Measurements from ENCODE around the gene CACNG5.

CACNG5 gene

DNA sequence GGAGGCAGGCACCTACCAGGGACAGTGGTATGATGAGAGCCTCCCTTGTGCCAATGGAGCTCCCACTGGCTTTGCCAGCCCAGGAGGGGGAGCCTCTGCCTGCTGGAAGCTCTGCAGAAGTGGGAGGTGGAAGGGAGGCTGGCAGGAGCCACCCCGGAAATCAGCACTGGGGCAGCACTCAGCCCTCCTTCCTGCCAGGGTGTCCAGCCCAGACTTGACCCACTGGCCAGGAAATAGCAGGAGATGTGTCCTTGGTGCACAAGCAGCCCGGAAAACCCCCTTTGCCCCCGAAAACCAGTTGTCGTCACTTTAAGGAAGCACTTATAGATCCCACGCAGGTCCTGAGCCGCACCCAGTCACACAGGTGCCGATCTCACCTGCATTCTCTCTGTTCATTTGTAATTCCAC lies 80.3 kb downstream of the CACNG5 start:
- TF ChIP-seq, protein P1, sequence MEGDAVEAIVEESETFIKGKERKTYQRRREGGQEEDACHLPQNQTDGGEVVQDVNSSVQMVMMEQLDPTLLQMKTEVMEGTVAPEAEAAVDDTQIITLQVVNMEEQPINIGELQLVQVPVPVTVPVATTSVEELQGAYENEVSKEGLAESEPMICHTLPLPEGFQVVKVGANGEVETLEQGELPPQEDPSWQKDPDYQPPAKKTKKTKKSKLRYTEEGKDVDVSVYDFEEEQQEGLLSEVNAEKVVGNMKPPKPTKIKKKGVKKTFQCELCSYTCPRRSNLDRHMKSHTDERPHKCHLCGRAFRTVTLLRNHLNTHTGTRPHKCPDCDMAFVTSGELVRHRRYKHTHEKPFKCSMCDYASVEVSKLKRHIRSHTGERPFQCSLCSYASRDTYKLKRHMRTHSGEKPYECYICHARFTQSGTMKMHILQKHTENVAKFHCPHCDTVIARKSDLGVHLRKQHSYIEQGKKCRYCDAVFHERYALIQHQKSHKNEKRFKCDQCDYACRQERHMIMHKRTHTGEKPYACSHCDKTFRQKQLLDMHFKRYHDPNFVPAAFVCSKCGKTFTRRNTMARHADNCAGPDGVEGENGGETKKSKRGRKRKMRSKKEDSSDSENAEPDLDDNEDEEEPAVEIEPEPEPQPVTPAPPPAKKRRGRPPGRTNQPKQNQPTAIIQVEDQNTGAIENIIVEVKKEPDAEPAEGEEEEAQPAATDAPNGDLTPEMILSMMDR (IDR thresholded peaks at IDR 0.05) = no peak
- no peak overlapping the region for H3K4me3 ChIP-seq
- DNase-seq = no peak

DNA sequence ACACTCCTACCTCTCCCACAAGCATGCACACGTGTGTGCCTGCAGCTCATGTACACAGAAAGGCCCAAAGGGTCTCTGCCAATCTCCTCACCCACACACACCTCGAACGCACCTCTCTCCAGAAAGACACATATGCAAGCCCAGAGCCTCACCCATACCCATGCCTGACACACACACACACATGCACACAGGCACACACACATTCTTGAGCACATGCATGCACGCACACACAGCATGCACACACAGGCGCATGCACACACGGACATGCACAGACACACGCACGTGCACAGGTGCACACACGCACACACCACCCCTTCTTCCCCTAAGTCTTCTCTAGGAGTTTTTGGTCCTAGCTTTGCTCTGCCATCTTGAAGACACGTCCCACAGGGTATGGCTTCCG lies 80.9 kb downstream of the CACNG5 start:
- TF ChIP-seq, protein P1 (IDR thresholded peaks at IDR 0.05) = no peak
- Histone ChIP-seq H3K27me3 (peaks cover 0 to 16% of the 10 kb centered on the region in 2 donors), H3K4me1 (no peaks in the 10 kb centered on the region), H3K4me3 (no peak overlapping the region), H3K9me3 (peaks cover 0 to 2% (median 0%) of the 10 kb centered on the region in 3 donors), H3K27ac (no peak overlapping the region), H3K36me3 (no peaks in the 10 kb centered on the region)
- DNase-seq = no peak
- intact Hi-C loops (cut with DNase I; ENCODE audit: low total_unique reads) = no loop called here

More for the DNA sequence above, 80.3 kb downstream of the CACNG5 start:
- no peaks in the 10 kb centered on the region for H3K9me3 ChIP-seq
- no peaks in the 10 kb centered on the region for H3K36me3 ChIP-seq
- no peaks in the 10 kb centered on the region for H3K4me1 ChIP-seq
- intact Hi-C loops (cut with DNase I; ENCODE audit: low total_unique reads) = no loop called here
- peaks cover 0 to 16% of the 10 kb centered on the region in 2 donors for H3K27me3 ChIP-seq
- no peak overlapping the region for H3K27ac ChIP-seq

DNA sequence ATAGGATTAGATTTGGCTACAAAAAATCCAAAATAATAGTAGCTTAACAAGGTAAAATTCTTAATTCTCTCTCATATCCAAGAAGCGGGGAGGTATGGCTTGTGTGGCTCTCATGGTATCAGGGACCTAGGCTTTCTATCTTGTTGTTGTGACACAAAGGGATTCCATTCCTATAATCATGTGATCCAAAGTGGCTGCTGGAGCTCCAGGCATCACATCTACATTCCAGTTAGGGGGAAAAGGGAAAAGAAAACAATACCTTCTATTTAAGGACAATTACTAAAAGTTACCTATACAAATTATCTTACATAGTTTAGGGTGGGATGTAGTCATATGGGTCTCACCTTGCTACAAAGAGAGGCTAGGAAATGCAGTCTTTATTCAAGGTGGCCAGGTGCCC lies 82.0 kb downstream of the CACNG5 start:
- no peak overlapping the region for H3K27ac ChIP-seq
- intact Hi-C loops (cut with DNase I; ENCODE audit: low total_unique reads) = no loop called here
- no peak overlapping the region for H3K4me3 ChIP-seq
- H3K4me1 ChIP-seq = no peaks in the 10 kb centered on the region
- H3K9me3 ChIP-seq = peaks cover 0 to 8% (median 0%) of the 10 kb centered on the region in 3 donors
- no peak for DNase-seq
- H3K36me3 ChIP-seq = no peaks in the 10 kb centered on the region
- H3K27me3 ChIP-seq = peaks cover 0 to 16% of the 10 kb centered on the region in 2 donors
- TF ChIP-seq, protein P1 (IDR thresholded peaks at IDR 0.05) = no peak

DNA sequence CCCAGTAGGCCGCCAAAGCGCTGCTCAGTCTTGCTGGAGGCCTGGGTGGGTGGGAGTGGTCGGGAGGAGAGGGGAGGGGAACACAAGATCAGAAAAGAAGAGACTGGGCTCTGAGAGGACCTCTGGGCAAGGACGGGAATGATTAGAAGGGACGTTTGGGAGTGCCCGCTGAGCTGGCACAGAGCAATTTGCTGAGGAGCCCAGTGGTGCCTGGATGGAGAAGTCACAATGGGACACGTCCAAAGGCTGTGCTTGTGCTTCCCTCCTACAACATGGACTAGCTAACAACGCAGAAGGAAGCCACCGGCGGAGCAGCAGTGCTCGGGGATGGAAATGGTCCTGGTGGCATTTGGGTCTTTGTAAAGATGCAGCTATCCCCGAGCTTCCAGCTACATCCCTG lies 84.0 kb downstream of the CACNG5 start:
- peaks cover 0 to 10% of the 10 kb centered on the region in 2 donors for H3K27me3 ChIP-seq
- H3K4me3 ChIP-seq = no peak overlapping the region
- TF ChIP-seq, protein P1 (IDR thresholded peaks at IDR 0.05) = no peak
- H3K36me3 ChIP-seq = no peaks in the 10 kb centered on the region
- DNase-seq = no peak
- no peak overlapping the region for H3K27ac ChIP-seq
- H3K4me1 ChIP-seq = no peaks in the 10 kb centered on the region
- H3K9me3 ChIP-seq = peaks cover 0 to 8% (median 0%) of the 10 kb centered on the region in 3 donors
- intact Hi-C loops (cut with DNase I; ENCODE audit: low total_unique reads) = no loop called here

DNA sequence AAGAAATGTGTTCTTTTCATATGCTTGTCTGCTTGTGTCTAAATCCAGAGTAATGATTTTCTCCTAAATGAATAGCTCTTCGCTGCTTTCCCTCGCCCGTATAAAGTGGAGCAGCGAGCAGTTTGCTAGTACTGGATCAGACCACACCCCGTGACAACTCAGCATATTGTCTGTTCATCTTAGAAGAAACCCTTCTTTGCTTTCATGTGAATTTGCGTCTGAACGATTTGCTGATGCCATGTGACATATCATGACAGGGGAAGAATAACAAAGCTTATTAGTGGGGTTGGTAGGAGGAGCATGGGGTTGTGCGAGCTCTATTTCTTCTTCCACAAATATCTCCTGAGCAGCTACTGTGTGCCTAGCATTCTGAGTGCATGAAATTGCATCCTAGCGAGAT lies 85.5 kb downstream of the CACNG5 start:
- peaks cover 0 to 2% of the 10 kb centered on the region in 2 donors for H3K27me3 ChIP-seq
- no peak for DNase-seq
- peaks cover 0 to 8% (median 0%) of the 10 kb centered on the region in 3 donors for H3K9me3 ChIP-seq
- H3K27ac ChIP-seq = no peak overlapping the region
- H3K36me3 ChIP-seq = no peaks in the 10 kb centered on the region
- intact Hi-C loops (cut with DNase I; ENCODE audit: low total_unique reads) = no loop called here
- TF ChIP-seq, protein P1 (IDR thresholded peaks at IDR 0.05) = no peak
- no peak overlapping the region for H3K4me3 ChIP-seq
- H3K4me1 ChIP-seq = no peaks in the 10 kb centered on the region

DNA sequence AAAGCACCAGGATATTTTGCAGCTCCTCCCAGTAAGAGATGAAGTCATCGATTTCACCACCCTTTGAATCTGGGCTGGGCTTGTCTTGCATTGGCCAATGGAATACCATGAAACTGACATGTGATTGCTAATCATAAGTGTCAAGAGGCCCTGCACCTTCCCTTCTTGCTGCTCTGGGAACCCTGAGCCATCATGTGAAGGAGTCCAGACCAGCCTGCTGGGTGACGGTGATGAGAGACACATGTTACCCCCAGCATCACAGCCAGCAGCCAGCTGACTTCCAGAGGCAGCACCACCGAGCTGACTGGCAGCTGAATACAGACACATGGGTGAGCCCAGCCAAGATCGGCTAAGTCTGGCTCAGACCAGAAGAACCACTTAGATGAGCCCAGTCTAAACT lies 86.0 kb downstream of the CACNG5 start:
- intact Hi-C loops (cut with DNase I; ENCODE audit: low total_unique reads) = no loop called here
- TF ChIP-seq, protein P1 (IDR thresholded peaks at IDR 0.05) = no peak
- Histone ChIP-seq H3K36me3 (no peaks in the 10 kb centered on the region), H3K4me1 (no peaks in the 10 kb centered on the region), H3K27ac (no peak overlapping the region), H3K9me3 (peaks cover 0 to 8% (median 0%) of the 10 kb centered on the region in 3 donors), H3K27me3 (peaks cover 0 to 2% of the 10 kb centered on the region in 2 donors), H3K4me3 (no peak overlapping the region)
- no peak for DNase-seq
